GM12878 (cell line): Measurements from ENCODE around the gene TNFAIP8L3. TPM values are rescaled to one million over a fixed set of nuclear protein-coding genes. Genes with fewer than 3 reads are reported as not detected.

Source experiments
- ATAC-seq: fragments of 200-7000 bp; cut with Tn5 transposase; 3 replicates; pipeline ENCODE4 v1.9.1; 2020; ENCODE audit warnings: mild to moderate bottlenecking, moderate library complexity
- BruUV-seq: library from RNA; stranded (reverse); fragments of 400-500 nt; replicated peaks from 2 replicates; lab custom pipeline; 2021; lab: Mats Ljungman, UMichigan
- CTCF ChIA-PET: fragments of 300-600 bp; sonication (Branson Sonifier 250); formaldehyde crosslinking; extraction: SDS; loops from one replicate; lab custom pipeline; 2021; ENCODE audit warnings: inconsistent platforms; lab: Yijun Ruan, JAX
- POLR2A ChIA-PET: fragments of 350-600 bp; formaldehyde crosslinking; extraction: SDS; loops from one replicate; lab custom pipeline; 2021; ENCODE audit warnings: inconsistent platforms; lab: Charles Lee
- RAD21 ChIA-PET: fragments of 300-600 bp; sonication (Branson Sonifier 250); formaldehyde crosslinking; loops from one replicate; lab custom pipeline; 2023; ENCODE audit warnings: antibody characterized with exemption; ENCODE audit not compliant: unreplicated experiment; lab: Charles Lee
- SMC1A ChIA-PET: fragments of 300-600 bp; sonication (Branson Sonifier 250); formaldehyde crosslinking; loops from one replicate; lab custom pipeline; 2023; ENCODE audit not compliant: unreplicated experiment, uncharacterized antibody; lab: Charles Lee
- DNase-seq: peaks from one replicate; pipeline ENCODE4 v3.0.0-alpha.2; 2011; ENCODE audit warnings: low read depth, low spot score
- FAIRE-seq: peaks from 3 replicates; lab custom pipeline; 2011; peaks lifted over from hg19 to GRCh38; lab: Jason Lieb, UNC
- H2AFZ ChIP-seq: 2 replicates; pipeline ENCODE4 v1.6.0; 2011; ENCODE audit warnings: low read depth, low read length, control low read depth; ENCODE audit not compliant: control insufficient read depth
- H3K27ac ChIP-seq: 2 replicates; pipeline ENCODE4 v1.5.1; 2011; ENCODE audit warnings: control low read depth; ENCODE audit not compliant: control insufficient read depth, insufficient read depth
- H3K27me3 ChIP-seq, 2 experiments: replicated peaks in 1 of 2; 2 replicates each; pipeline versions ENCODE4 v1.6.0 to v1.6.1; 2011; ENCODE audit warnings: low read length in 1 of 2; ENCODE audit not compliant: control insufficient read depth in 2 of 2, insufficient read depth in 2 of 2
- H3K36me3 ChIP-seq, 2 experiments: 2 replicates each; pipeline ENCODE4 v1.5.1; 2011; ENCODE audit warnings: low read length in 1 of 2; ENCODE audit not compliant: control insufficient read depth in 2 of 2, insufficient read depth in 2 of 2
- H3K4me1 ChIP-seq: 2 replicates; pipeline ENCODE4 v1.6.1; 2011; ENCODE audit warnings: mild to moderate bottlenecking, low read length, moderate library complexity, mixed read lengths; ENCODE audit not compliant: control insufficient read depth, insufficient read depth
- H3K4me2 ChIP-seq: 2 replicates; pipeline ENCODE4 v1.6.0; 2011; ENCODE audit warnings: control low read depth; ENCODE audit not compliant: control insufficient read depth, insufficient read depth
- H3K4me3 ChIP-seq: fragments of 200-600 bp; sonication (generic); 2 replicates; pipeline ENCODE4 v1.5.1; 2016
- H3K79me2 ChIP-seq: 2 replicates; pipeline ENCODE4 v1.6.0; 2011; ENCODE audit warnings: low read length; ENCODE audit not compliant: control insufficient read depth, insufficient read depth
- H3K9ac ChIP-seq: 2 replicates; pipeline ENCODE4 v1.8.0; 2011; ENCODE audit warnings: low read length, control low read depth, mixed read lengths; ENCODE audit not compliant: control insufficient read depth, insufficient read depth
- H3K9me3 ChIP-seq: replicated peaks from 3 replicates; pipeline ENCODE4 v1.5.1; 2011; ENCODE audit warnings: mild to moderate bottlenecking, low read length; ENCODE audit not compliant: control insufficient read depth, insufficient read depth
- H4K20me1 ChIP-seq: 2 replicates; pipeline ENCODE4 v1.6.0; 2011; ENCODE audit not compliant: control insufficient read depth, insufficient read depth
- ATF2 ChIP-seq: IDR thresholded peaks from 2 replicates; pipeline ENCODE4 v1.6.1; 2012; ENCODE audit warnings: low read length, inconsistent platforms
- BMI1 ChIP-seq: fragments of 450-650 bp; IDR thresholded peaks from 2 replicates; pipeline ENCODE4 v1.6.1; 2016; ENCODE audit warnings: mild to moderate bottlenecking, moderate library complexity, borderline replicate concordance
- DPF2 ChIP-seq: fragments of 450-650 bp; IDR thresholded peaks from 2 replicates; pipeline ENCODE4 v1.6.1; 2017; ENCODE audit warnings: mild to moderate bottlenecking
- ESRRA ChIP-seq: IDR thresholded peaks from 2 replicates; pipeline ENCODE4 v1.6.1; 2012; ENCODE audit warnings: mild to moderate bottlenecking, low read length, improper control_type of control experiment
- GATAD2B ChIP-seq: fragments of 450-650 bp; conservative IDR thresholded peaks from 2 replicates; pipeline ENCODE4 v1.6.1; 2017; ENCODE audit warnings: low read depth, mild to moderate bottlenecking, moderate library complexity
- HDAC2 ChIP-seq: fragments of 200-600 bp; sonication (generic); IDR thresholded peaks from 2 replicates; pipeline ENCODE4 v1.6.1; 2017
- IKZF2 ChIP-seq, 2 experiments: fragments of 450-650 bp; IDR thresholded peaks; 2 replicates each; pipeline ENCODE4 v1.6.1; 2017; ENCODE audit warnings: mild to moderate bottlenecking in 2 of 2, moderate library complexity in 2 of 2
- KDM1A ChIP-seq: fragments of 200-600 bp; sonication (generic); IDR thresholded peaks from 2 replicates; pipeline ENCODE4 v1.6.1; 2016; ENCODE audit warnings: borderline replicate concordance
- MTA3 ChIP-seq: IDR thresholded peaks from 2 replicates; pipeline ENCODE4 v1.6.1; 2012; ENCODE audit warnings: low read length, inconsistent platforms, borderline replicate concordance
- NFIC ChIP-seq: IDR thresholded peaks from 2 replicates; pipeline ENCODE4 v1.6.1; 2012; ENCODE audit warnings: low read depth, mild to moderate bottlenecking, inconsistent platforms, low read length, moderate library complexity
- NFYA ChIP-seq: IDR thresholded peaks from 2 replicates; pipeline ENCODE4 v1.6.1; 2011; ENCODE audit warnings: low read depth, mild to moderate bottlenecking, low read length, improper control_type of control experiment, borderline replicate concordance
- NR2C1 ChIP-seq: fragments of 450-650 bp; IDR thresholded peaks from 2 replicates; pipeline ENCODE4 v1.6.1; 2017; ENCODE audit warnings: antibody characterized with exemption, mild to moderate bottlenecking, moderate library complexity
- NR2F1 ChIP-seq: fragments of 450-650 bp; conservative IDR thresholded peaks from 2 replicates; pipeline ENCODE4 v1.6.1; 2017; ENCODE audit warnings: mild to moderate bottlenecking
- PML ChIP-seq: IDR thresholded peaks from 2 replicates; pipeline ENCODE4 v1.6.1; 2012; ENCODE audit warnings: low read length, inconsistent platforms
- POU2F2 ChIP-seq: IDR thresholded peaks from 3 replicates; pipeline ENCODE4 v1.6.1; 2011; ENCODE audit warnings: low read depth, mild to moderate bottlenecking, low read length, borderline replicate concordance
- RAD51 ChIP-seq: fragments of 450-650 bp; IDR thresholded peaks from 2 replicates; pipeline ENCODE4 v1.6.1; 2016; ENCODE audit warnings: moderate library complexity, mild to moderate bottlenecking, inconsistent platforms
- SMAD5 ChIP-seq: IDR thresholded peaks from 2 replicates; pipeline ENCODE4 v1.6.1; 2016; ENCODE audit warnings: antibody characterized with exemption, low read depth
- SP1 ChIP-seq: IDR thresholded peaks from one replicate; pipeline ENCODE4 v1.6.1; 2011; ENCODE audit warnings: low read depth, low read length
- SRF ChIP-seq, 2 experiments: IDR thresholded peaks; 2 replicates each; pipeline ENCODE4 v1.6.1; 2011; ENCODE audit warnings: low read depth in 2 of 2, low read length in 2 of 2, mild to moderate bottlenecking in 1 of 2, moderate library complexity in 1 of 2
- WGBS: methylation state at CpG from one replicate; pipeline ENCODE4 v1.1.6; 2016; ENCODE audit warnings: low lambda C conversion rate; ENCODE audit not compliant: insufficient replicate concordance, insufficient coverage; ENCODE audit errors: missing lambda C conversion rate; 5-methylcytosine and 5-hydroxymethylcytosine counted together
- in situ Hi-C: fragments of 300-500 bp; cut with MboI; formaldehyde crosslinking; loops from 9 replicates; pipeline ENCODE4 v1.14.3; 2018; ENCODE audit warnings: mixed read lengths
- intact Hi-C: fragments of 100-400 bp; cut with micrococcal nuclease; formaldehyde crosslinking; loops from one replicate; pipeline ENCODE4 v1.14.2; 2022; ENCODE audit not compliant: unreplicated experiment
- polyA plus RNA-seq, 11 experiments: library from polyadenylated mRNA; depleted of rRNA in 4 of 11; unstranded in 6 of 11; stranded (reverse) in 5 of 11; fragments of >200 nt; fragmentation: Nextera tagmentation in 4 of 11; fragmentation: Illumina TruSeq in 1 of 11; extraction: Ambion mirVana in 4 of 11; extraction: Trizol in 1 of 11; gene quantifications; 1 replicate in 1 of 11; 2 replicates in 10 of 11; pipeline versions ENCODE4 v1.2.1 to v1.2.3, GENCODE V29; 2011 to 2016; ENCODE audit warnings: inconsistent platforms in 2 of 11, missing spikeins in 2 of 11, low read depth in 1 of 11
- total RNA-seq, 4 experiments: library from RNA; depleted of rRNA in 3 of 4; stranded (reverse); fragments of >200 nt in 3 of 4; fragmentation: Illumina TruSeq in 1 of 4; extraction: Trizol in 1 of 4; gene quantifications; 2 replicates each; pipeline versions ENCODE4 v1.2.1 to v1.2.3, GENCODE V29; 2013 to 2021

The TNFAIP8L3 gene
- total and polyA plus RNA-seq, 10 of the 15 experiments (the other 5 are each of a cell fraction or from before 2014, with no cell fraction given), result 0.22 TPM; not detected in 9

- Histone ChIP-seq H2AFZ (no peak overlapping the region), H3K4me1 (no peaks in the 10 kb centered on the region), H4K20me1 (no peaks in the 10 kb centered on the region), H3K79me2 (no peaks in the 10 kb centered on the region), H3K4me2 (no peak overlapping the region), H3K4me3 (no peak overlapping the region), H3K9me3 (no peaks in the 10 kb centered on the region), H3K27me3 (no peaks in the 10 kb centered on the region; a peak in 2 of 4 replicates), H3K9ac (no peak overlapping the region), H3K36me3 (no peaks in the 10 kb centered on the region), H3K27ac (no peak overlapping the region)
- ChIA-PET CTCF (no interaction called here), POLR2A (no interaction called here), RAD21 (no interaction called here), SMC1A (no interaction called here)
- ATAC-seq (no peak), DNase-seq (no peak), FAIRE-seq (no peak)
- in situ Hi-C loops (no loop called here), intact Hi-C loops (no loop called here)
- no TSS peak for BruUV-seq
- WGBS, result 31% methylated on average over 5 of the region's 5 CpGs
- no peak for TF ChIP-seq GATAD2B
- no peak for TF ChIP-seq DPF2
- no peak for TF ChIP-seq NR2C1
- no peak for TF ChIP-seq ATF2
- TF ChIP-seq IKZF2 (IDR thresholded peaks at IDR 0.05), result no peak
- TF ChIP-seq KDM1A, result no peak
- no peak for TF ChIP-seq BMI1
- TF ChIP-seq PML, result no peak
- TF ChIP-seq POU2F2, result no peak
- no peak for TF ChIP-seq SP1
- no peak for TF ChIP-seq SRF (IDR thresholded peaks at IDR 0.05; ENCODE audit: low read depth in 2 of 2, low read length in 2 of 2)
- no peak for TF ChIP-seq NFIC
- TF ChIP-seq RAD51, result no peak
- no peak for TF ChIP-seq ESRRA
- TF ChIP-seq NFYA, result no peak
- TF ChIP-seq SMAD5, result no peak
- no peak for TF ChIP-seq HDAC2
- no peak for TF ChIP-seq MTA3
- TF ChIP-seq NR2F1, result no peak
Measured at GRCh38 chr15:51114437-51115119, 19.9 kb upstream of the TNFAIP8L3 start.
